GM19035 (cell line): Measurements from ENCODE around the gene DNMBP.
"Not testable (repeated sequence)": the region's sequence is repeated elsewhere in the genome, so short reads cannot be mapped to it uniquely, and the experiment has no call there.

Experiments used
- ATAC-seq: cut with Tn5 transposase; IDR thresholded peaks from one replicate; pipeline ENCODE4 v1.9.1; 2021; ENCODE audit not compliant: unreplicated experiment

The DNMBP gene

DNA sequence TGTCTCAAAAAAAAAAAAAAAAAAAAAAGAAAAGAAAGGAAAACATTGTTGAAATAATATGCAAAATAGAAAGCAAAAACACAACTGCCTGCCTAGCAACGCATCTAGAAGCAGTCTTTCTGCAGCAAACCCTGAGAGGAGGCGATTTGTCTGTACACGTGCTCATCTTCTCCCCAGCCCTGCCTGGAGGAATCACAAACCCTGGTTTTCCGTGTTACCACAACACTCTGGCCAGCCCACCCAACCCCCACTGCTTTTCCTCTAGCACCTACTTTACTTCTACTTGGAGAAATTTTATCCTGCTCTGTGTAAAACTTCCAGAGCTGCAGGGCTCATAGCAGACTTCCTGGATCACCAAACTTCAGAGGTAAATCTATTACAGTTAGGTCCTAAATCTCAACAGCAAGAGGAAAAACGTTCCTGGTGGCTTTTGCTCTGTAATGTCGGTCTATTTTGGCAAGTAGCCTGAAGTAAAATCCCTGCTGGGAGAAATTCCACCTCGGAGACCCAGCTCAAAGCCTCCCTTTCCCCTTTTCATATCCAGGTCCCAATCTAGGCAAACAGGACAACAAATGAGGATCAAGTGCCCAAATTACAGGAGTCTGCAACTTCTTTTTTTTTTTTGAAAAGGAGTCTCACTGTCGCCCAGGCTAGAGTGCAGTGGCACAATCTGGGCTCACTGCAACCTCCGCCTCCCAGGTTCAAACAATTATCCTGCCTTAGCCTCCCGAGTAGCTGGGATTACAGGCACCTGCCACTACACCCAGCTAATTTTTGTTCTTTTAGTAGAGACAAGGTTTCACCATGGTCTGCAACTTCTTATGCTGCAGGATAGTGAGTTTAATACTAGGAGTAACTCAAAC is 91.6 kb downstream of the DNMBP start:
- ATAC-seq, result no peak

DNA sequence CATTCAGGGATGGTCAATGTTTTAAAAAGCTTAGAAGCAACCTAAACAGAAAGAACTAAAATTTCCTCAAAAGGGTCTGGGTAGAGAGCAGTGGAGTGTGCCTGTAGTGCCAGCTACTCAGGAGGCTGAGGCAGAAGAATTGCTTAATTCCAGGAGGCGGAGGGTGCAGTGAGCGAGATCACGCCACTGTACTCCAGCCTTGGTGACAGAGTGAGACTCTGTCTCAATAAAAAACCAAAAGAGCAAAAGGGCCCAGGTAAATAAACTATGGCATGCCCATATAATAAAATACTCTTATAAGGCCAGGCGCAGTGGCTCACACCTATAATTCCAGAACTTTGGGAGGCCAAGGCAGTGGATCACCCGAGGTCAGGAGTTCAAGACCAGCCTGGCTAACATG is 93.0 kb downstream of the DNMBP start:
- no peak for ATAC-seq

DNA sequence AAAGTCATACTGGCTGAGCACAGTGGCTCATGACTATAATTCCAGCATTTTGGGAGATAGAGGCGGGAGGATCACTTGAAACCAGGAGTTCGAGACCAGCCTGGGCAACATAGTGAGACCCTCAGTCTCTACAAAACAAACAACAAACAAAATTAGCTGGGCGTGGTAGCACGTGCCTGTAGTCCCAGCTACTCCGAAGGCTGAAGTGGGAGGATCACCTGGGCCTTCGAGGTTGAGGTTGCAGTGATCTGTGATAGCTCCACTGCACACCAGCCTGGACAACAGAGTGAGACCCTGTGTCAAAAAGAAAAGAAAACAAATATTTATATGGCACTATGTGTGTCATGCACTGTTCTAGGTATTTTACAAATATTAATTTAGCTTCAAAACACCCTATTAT is 94.3 kb downstream of the DNMBP start:
- ATAC-seq, result no peak

DNA sequence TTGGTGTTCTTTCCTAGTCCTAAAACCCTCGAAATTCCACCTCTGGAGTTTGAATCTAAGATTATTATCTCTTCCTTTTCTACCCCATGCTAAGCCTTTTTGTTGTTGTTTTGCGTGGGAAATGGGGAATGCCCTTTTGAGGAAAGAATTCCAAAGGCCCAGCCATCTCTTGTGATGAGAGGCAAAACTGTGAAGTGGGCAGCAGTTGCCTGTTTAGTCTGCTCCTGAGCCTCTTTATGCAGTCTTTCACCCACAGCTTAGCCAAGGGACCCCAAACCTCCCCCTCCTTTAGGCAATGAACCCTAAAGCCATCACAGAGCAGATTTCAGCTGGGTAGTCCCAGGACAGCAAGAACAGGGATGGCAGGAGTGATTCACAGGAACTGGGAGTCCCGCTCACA is 95.5 kb downstream of the DNMBP start:
- ATAC-seq, result no peak

DNA sequence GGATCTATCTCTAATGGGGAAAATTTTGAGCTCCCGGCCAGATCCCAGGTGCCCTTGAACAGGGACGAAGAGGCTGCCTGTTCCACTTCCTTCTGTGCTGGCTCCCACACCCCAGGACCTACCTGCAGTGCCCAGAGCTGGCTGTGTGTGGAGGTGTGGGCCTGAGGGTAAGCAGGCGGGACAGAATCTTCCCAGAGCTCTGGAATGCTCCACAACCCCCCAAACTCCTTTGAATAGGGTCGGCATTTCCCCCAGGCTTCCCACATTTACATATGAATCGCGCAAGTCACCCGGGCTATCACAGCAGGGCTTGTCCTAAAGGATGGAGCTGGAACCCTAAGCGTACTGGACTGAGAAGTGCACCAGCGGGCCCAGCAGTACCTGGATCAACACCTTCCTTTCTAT is 95.9 kb downstream of the DNMBP start:
- no peak for ATAC-seq

DNA sequence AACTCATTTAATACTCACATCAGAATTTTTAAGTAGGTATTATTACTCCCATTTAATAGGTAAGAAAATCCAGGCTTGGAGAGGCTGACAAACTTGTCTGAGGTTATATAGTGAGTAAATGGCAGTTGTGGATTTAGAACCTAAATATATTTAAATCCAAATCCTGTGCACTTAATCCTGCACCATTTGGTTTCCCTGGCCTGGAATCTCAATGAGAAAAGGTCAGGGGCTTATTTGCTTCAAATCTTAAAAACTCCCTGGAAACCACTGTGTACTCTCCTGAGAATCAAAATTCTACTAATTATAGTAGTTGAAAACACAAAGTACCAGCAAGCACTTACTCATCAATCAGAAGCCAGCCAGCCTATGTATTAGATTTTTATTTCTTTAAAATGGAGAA is 97.7 kb downstream of the DNMBP start:
- no peak for ATAC-seq

DNA sequence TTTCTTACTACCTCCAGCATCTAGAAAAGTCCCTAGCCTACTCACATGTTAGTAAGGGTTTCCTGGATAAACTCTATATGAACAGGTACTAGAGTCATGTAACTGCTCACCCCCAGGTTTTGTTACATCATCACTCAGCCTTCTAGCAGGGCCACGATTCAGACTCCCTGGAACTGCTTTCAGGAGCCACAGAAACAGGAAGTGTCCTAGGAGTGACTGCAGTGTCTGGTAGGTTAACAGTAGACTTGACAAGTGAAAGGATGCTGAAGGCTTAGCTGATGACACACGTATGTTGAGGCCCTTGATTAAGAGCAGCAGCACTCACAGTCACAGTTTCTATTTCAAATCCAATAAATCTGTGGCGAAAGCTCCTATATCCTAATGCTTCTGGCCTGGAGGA is 101.2 kb downstream of the DNMBP start:
- ATAC-seq, result no peak

DNA sequence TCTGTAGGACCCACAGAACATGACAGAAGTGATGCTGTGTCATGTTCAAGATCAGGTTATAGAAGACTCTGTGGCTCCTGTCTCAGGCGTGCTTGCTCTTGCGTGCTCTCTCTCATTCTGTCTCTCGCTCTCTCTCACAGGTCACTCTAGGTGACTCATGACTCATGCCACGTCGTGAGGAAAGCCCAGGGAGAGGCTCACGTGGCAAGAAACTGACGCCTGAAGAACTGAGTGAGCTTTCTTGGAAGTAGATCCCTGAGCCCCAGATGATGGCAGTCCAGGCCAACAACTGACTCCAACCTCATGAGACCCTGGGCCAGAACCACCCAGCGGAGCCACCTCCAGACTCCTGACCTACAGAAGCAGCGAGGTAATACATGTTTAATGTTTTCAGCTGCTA is 103.3 kb downstream of the DNMBP start:
- ATAC-seq, result no peak

DNA sequence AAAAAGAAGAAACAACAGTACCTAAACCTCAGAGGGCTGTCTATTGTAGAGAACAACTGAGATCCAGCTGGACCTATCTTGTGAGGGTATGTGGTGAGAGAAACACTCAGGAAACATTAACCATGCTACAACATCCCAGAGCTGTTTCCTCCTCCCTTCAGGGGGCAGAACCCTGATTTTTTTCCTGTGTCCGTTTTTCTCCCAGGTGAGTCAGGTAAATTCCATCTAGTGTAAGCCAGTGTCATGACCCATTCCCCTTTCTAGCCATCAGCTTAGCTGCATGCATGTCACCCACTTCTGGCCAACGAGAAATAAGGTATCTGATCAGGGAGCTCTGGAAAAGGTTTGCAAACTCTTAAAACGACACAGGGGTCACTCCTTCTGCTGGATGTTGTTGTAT is 103.8 kb downstream of the DNMBP start:
- no peak for ATAC-seq

DNA sequence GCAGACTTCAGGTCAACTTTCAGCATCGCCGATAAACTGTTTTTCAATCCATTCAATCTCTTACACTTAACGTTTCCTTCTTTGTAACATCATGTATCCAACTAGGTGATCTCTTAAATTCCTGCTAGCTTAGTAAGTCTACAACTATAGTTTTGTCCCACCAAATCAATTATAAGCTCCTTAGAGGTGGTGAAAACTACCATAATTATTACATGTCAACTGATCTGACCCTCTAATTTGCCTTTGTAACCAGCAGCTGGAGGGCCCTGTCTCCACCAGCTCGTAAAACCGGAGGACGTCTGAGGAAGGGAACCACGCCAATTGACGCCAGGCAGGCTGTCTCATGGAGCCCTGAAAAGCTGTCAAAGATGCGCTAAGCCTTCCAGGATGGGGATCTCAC is 113.9 kb downstream of the DNMBP start:
- no peak for ATAC-seq

DNA sequence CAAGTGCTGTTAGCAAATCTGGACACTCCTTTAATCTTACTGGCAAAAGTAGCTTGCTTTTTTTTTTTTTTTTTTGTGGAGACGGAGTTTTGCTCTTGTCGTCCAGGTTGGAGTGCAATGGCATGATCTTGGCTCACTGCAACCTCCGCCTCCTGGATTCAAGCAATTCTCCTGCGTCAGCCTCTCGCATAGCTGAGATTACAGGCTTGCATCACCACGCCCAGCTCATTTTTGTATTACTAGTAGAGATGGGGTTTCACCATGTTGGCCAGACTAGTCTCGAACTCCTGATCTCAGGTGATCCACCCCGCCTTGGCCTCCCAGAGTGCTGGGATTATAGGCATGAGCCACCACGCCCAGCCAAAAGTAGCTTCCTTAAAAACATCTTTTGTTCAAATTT is 114.7 kb downstream of the DNMBP start:
- not testable (repeated sequence) for ATAC-seq

DNA sequence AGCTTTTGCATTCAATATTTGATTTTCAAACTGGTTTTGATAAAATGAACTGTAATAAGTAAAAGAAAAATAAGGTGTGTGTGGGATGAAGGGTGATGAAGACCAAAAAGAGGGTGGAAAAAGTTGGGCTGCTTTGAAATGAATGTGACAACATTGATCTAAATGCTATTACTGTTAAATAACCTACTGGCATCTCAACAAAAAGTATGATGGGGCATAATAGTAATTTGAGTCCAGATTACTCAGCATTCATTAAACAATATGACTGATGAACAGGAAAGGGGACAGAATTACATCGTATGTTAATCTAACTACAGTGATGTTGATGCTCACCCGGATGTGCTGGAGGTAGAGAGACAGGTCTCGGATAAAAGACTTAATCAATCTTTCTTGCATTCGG is 115.1 kb downstream of the DNMBP start:
- ATAC-seq, result no peak

DNA sequence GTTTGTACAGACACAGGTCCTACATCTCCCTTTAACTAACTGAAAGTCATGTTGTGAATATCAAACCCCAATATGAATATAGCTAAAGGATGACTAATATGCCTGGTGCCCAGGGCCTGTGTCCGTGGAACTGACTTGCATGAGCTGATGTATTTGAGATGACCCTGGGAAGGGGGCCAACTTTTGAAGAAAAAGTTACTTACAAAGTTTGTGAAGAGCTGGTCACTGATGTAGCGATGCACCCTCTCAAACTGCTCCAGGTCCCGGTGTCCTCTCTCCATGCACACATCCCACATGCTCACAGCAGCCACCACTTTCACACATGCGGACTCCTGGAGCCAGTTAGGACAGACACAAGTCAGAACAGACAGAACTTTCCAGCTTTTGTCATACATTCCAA is 121.1 kb downstream of the DNMBP start:
- no peak for ATAC-seq

DNA sequence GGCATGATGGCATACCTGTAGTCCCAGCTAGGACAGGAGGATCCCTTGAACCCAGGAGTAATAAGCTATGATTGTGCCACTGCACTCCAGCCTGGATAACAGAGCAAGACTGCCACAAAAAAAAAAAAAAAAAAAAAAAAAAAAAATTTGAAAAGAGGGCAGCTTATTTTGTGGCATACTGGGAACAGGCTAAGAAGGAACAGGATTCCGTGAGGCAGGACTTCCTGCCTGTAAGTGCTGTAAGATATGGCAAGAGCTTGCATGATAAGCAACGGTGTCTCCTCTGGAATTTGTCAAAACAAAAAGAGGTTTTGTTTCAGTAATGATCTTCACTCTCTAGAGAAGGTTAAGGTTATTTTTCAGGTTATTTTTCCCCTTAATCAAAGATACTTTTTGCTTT is 126.2 kb downstream of the DNMBP start:
- ATAC-seq, result no peak

DNA sequence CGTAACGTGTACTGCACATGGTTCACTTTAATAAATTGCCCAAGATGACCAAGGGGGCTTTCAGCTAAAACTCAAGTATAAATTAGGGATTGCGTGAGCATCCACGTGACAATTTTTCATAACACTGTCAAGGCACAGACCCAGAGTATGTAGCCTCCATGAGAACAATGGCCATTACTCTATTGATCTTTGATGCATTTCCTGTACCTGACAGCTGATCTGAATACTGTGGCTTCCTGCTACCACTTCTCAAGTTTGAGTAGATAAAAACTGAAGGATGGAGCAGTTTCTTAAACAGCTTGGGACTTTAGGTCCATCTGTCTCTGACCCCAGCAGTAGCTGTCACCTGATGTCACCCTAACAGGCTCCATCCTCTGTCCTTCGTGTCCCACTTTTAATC is 128.4 kb downstream of the DNMBP start:
- ATAC-seq, result no peak

DNA sequence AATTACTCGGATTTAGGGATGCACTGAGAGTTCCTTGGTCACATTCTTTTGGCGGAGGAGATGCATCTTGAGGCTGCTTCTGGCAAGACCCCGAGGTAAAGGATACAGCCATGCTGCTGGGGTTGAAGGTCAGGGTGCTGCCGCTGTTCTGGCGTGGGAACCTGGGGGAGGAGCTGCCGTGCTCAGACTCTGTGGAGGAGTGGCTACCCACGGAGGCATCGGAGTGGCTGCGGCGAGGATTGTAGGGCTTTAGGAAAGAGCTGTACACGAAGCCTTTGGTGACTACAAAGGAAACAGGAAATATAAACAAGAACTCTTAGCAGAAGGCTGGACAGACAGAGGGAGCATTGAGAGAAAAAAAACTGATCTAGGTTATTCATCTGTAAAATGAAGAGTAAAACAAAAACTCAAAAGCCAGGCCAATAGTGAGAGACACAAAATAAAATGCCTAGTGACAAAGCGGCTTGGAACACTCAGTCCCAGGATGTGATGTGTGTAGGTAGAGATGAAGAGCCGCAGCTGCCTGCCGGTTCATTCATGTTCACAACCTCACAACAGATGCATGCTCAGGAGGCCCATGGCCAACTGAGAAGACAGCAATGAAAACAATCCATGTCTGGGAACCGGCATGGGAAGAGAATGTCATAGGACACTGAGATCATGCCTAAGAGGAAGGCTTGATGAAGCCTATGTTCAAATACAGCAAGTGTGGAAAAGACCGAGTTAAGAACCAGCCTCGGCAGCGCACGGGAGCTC is 129.5 kb downstream of the DNMBP start:
- ATAC-seq, result no peak

DNA sequence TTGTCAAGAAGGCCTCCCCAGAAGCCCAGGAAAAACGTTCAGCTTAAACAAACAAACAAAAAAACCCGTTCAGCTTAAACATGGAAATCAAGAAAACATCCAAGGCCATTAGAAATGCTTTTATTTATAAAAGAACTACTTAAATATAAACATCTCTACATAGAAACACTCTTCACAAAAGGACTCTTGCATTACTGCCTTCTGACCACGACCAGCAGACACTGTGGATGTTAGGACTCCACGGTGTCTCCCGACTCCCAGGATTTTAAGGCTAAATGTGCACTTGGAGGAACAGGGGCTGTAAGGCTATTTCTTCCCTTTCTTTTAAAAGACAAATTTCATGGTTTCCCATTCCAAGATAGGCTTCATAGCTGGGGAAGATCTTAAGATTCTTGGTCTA is 134.3 kb downstream of the DNMBP start:
- ATAC-seq, result no peak

DNA sequence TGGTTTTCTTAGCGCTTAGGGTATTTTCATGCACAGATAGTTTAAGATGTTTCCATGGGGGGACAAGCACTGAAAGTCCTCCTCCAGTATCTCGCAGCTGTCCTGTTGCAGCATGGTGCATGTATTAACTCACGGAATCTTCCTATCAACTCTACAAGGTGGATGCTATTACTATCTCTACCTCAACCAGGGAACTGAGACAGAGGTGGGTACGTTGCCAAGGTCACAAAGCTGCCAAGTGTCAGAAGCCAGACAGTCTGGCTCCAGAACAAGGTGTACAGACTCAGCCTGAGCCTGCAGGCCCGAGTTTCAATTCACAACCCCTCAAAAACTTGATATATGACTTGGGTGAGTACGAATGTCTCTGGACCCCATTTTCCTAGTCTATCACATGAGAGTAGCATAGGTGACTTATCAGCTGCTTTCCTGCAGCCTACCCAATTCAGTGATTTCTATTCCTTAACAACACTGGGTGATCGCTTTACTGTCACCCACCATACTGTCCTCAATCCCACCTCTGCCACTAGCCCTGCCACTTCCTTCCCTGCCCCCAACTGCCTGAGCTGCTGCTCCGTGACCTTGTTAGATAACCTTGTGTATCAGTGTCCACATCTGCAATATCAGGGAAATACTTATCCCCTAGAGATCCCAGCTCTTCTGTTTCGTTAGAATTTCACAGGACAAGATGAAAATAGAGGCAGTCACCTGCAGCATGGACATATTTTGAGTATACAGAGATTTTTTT is 135.2 kb downstream of the DNMBP start:
- ATAC-seq, result no peak

DNA sequence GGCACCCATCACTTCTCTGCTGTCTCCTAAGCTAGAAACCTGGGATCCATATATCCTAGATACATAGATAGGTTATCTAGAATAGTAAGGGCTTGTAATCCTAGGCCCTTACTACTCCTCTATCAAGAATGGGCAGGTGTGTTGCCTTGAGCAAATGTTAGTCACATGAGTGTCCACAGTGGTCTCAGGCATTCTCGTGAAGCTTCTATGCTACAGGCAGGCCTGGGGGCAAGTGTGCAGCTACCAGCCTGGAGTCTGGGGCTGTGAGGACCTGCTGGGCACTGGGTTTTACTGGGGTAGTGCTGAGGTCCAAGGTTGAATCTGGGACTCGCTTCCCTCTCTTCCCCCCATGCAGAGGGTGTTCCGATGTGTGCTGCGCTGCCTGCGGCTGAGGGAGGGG is 135.9 kb downstream of the DNMBP start:
- ATAC-seq, result no peak

DNA sequence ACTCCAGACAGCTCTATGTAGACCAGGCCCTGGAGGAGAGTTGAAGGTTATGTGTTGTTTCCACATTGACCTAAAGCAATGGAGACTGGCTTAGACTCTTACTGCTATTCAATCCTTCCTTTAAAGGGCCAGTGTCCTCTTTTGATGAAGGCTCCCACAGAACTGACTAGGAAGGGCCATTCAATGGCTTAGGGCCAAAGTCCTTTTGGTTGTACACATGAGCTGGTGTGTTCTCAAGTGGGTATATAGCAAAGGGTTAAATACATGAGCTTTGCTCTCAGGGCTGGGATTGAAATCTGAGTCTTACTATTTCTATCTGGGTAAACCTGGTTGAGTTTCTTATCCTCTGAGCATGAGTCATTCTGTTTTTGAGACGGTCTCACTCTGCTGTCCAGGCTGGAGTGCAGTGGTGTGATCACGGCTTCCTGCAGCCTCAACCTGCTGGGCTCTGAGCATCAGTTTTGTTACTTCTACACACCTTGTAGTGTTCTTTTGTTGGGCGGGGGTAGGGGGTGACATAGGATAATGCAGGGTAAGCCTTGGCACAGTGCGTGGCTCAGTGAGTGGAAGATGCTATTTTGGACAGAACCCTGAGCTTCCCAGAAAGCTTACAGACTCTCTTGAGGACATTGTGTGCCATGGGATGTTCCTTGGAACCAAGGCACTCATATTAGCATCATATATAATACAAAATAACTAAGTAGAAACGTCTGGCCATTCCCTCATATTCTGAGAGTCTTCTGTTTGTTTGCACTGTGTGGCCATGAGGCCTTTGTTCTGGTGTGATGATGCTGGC is 137.2 kb downstream of the DNMBP start:
- ATAC-seq, result no peak

DNA sequence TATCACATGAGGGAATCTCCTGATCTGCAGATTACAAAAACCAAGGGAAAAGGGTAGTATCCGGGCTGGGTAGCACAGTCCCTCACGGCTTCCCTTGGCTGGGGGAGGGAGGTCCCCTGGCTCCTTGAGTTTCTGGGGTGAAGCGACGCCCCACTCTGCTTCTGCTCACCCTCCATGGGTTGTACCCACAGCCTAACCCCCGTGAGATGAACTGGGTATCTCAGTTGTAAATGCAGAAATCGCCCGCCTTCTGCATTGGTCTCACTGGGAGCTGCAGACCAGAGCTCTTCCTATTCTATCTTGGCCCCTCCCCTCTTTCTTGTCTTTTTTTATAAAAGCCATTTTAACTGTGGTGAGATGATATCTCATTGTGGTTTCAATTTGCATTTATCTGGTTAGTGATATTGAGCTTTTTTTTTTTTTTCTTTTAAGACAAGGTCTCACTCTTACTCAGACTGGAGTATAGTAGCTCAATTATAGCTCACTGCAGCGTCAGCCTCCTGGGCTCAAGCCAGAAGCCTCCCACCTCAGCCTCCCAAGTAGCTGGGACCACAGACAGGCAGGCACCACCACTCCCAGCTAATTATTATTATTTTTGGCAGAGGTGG is 139.5 kb downstream of the DNMBP start:
- no peak for ATAC-seq
